Calu3 (cell line): ENCODE measurements around the gene PCSK5. TPM values are rescaled to one million over a fixed set of nuclear protein-coding genes. Genes with fewer than 3 reads are reported as not detected.

Source experiments
- BruUV-seq: library from RNA; stranded (reverse); fragments of 400-500 nt; replicated peaks from 2 replicates; lab custom pipeline; 2021; lab: Mats Ljungman, UMichigan
- CTCF ChIA-PET: fragments of 300-600 bp; sonication (Branson Sonifier 250); formaldehyde crosslinking; loops from one replicate; lab custom pipeline; 2022; ENCODE audit warnings: antibody characterized with exemption; lab: Charles Lee
- DNase-seq: peaks from one replicate; pipeline ENCODE4 v3.0.0; 2022
- H3K27ac Mint-ChIP-seq: one replicate; pipeline ENCODE4 v1.8.0; 2022; ENCODE audit warnings: mixed read lengths; ENCODE audit not compliant: unreplicated experiment
- H3K27me3 Mint-ChIP-seq: one replicate; pipeline ENCODE4 v1.8.0; 2022; ENCODE audit warnings: mixed read lengths; ENCODE audit not compliant: unreplicated experiment
- H3K36me3 Mint-ChIP-seq: one replicate; pipeline ENCODE4 v1.8.0; 2022; ENCODE audit warnings: mild to moderate bottlenecking, moderate library complexity, mixed read lengths; ENCODE audit not compliant: insufficient read depth, unreplicated experiment
- H3K4me1 Mint-ChIP-seq: one replicate; pipeline ENCODE4 v1.8.0; 2022; ENCODE audit warnings: mild to moderate bottlenecking, low read depth, mixed read lengths; ENCODE audit not compliant: unreplicated experiment
- H3K4me3 Mint-ChIP-seq: one replicate; pipeline ENCODE4 v1.8.0; 2022; ENCODE audit warnings: mild to moderate bottlenecking, low read depth, moderate library complexity, mixed read lengths; ENCODE audit not compliant: unreplicated experiment
- H3K9me3 Mint-ChIP-seq: one replicate; pipeline ENCODE4 v1.8.0; 2022; ENCODE audit warnings: low read depth, mixed read lengths; ENCODE audit not compliant: unreplicated experiment
- CTCF ChIP-seq: fragments of 200-600 bp; IDR thresholded peaks from one replicate; pipeline ENCODE4 v1.8.0; 2022; ENCODE audit warnings: antibody characterized with exemption; ENCODE audit not compliant: unreplicated experiment
- intact Hi-C: fragments of 100-400 bp; cut with micrococcal nuclease; formaldehyde crosslinking; loops from one replicate; pipeline ENCODE4 v1.10.0; 2022; ENCODE audit not compliant: unreplicated experiment
- total RNA-seq: library from RNA; stranded (reverse); gene quantifications from 2 replicates; pipeline ENCODE4 v1.2.3, GENCODE V29; 2022

Gene PCSK5
- total RNA-seq, 1 experiment from 2014 or later, result 38.4 TPM

- BruUV-seq, result no TSS peak
- no peak for DNase-seq
- intact Hi-C loops, result no loop called here
- Mint-ChIP-seq H3K9me3 (peaks cover 3% of the 10 kb centered on the region), H3K4me3 (no peak overlapping the region), H3K36me3 (no peaks in the 10 kb centered on the region), H3K27ac (no peak overlapping the region), H3K4me1 (no peaks in the 10 kb centered on the region), H3K27me3 (no peaks in the 10 kb centered on the region)
- CTCF ChIA-PET, result no interaction called here
- no peak for TF ChIP-seq CTCF
Measured at GRCh38 chr9:76266649-76267283, 376.3 kb downstream of the PCSK5 start.

GRCh38 chr9:76267284-76267652 lies 376.8 kb downstream of the PCSK5 start:
- no peak overlapping the region for H3K4me3 Mint-ChIP-seq
- H3K9me3 Mint-ChIP-seq, result peaks cover 3% of the 10 kb centered on the region
- BruUV-seq, result no TSS peak
- intact Hi-C loops, result no loop called here
- TF ChIP-seq CTCF, result no peak
- no peak for DNase-seq
- H3K27me3 Mint-ChIP-seq, result no peaks in the 10 kb centered on the region
- H3K36me3 Mint-ChIP-seq, result no peaks in the 10 kb centered on the region
- H3K27ac Mint-ChIP-seq, result no peak overlapping the region
- CTCF ChIA-PET, result no interaction called here
- no peaks in the 10 kb centered on the region for H3K4me1 Mint-ChIP-seq

- Mint-ChIP-seq H3K27ac (no peak overlapping the region), H3K36me3 (no peaks in the 10 kb centered on the region), H3K4me1 (no peaks in the 10 kb centered on the region), H3K27me3 (no peaks in the 10 kb centered on the region), H3K9me3 (no peaks in the 10 kb centered on the region), H3K4me3 (no peak overlapping the region)
- intact Hi-C loops, result no loop called here
- BruUV-seq, result no TSS peak
- no peak for DNase-seq
- CTCF ChIA-PET, result no interaction called here
- TF ChIP-seq CTCF, result no peak
Measured at GRCh38 chr9:76269789-76270188, 379.3 kb downstream of the PCSK5 start.

- no TSS peak for BruUV-seq
- DNase-seq, result no peak
- TF ChIP-seq CTCF, result no peak
- Mint-ChIP-seq H3K36me3 (no peaks in the 10 kb centered on the region), H3K27me3 (no peaks in the 10 kb centered on the region), H3K9me3 (no peaks in the 10 kb centered on the region), H3K4me1 (no peaks in the 10 kb centered on the region), H3K4me3 (no peak overlapping the region), H3K27ac (no peak overlapping the region)
- CTCF ChIA-PET, result no interaction called here
- intact Hi-C loops, result no loop called here
Measured at GRCh38 chr9:76271755-76272154, 381.3 kb downstream of the PCSK5 start.
